Sigmoid colon (tissue), 7 donors: ENCODE results near the gene SYK. TPM values are rescaled to one million over a fixed set of nuclear protein-coding genes. Genes with fewer than 3 reads are reported as not detected.

Experiments used
- DNase-seq: peaks from one replicate; pipeline ENCODE4 v3.0.0-alpha.2; 2019
- H3K27ac ChIP-seq, 4 donors: fragments of 200-600 bp; sonication (generic); one replicate each; pipeline ENCODE4 v1.5.1; 2016 to 2019; ENCODE audit warnings: mild to moderate bottlenecking in 1 of 4
- H3K27me3 ChIP-seq, 3 donors: fragments of 200-600 bp; sonication (generic); one replicate each; pipeline ENCODE4 v1.5.1; 2019; ENCODE audit warnings: mild to moderate bottlenecking in 1 of 3
- H3K36me3 ChIP-seq, 4 donors: fragments of 200-600 bp; sonication (generic); one replicate each; pipeline ENCODE4 v1.5.1; 2016 to 2019
- H3K4me1 ChIP-seq, 4 donors: fragments of 200-600 bp; sonication (generic); one replicate each; pipeline ENCODE4 v1.5.1; 2017 to 2019
- H3K4me3 ChIP-seq, 4 donors: fragments of 200-600 bp; sonication (generic); one replicate each; pipeline ENCODE4 v1.5.1; 2017 to 2019; ENCODE audit warnings: mild to moderate bottlenecking in 2 of 4, moderate library complexity in 1 of 4
- H3K9me3 ChIP-seq, 4 donors: fragments of 200-600 bp in 3 of 4; sonication (generic) in 3 of 4; one replicate each; pipeline versions ENCODE4 v1.5.1 to v1.6.1; 2013 to 2019
- EP300 ChIP-seq, 4 donors: sonication (generic); formaldehyde crosslinking; IDR thresholded peaks; one replicate each; pipeline ENCODE4 v1.6.1; 2017; ENCODE audit warnings: antibody characterized with exemption in 4 of 4
- POLR2A ChIP-seq, 2 donors: fragments of 450-650 bp; IDR thresholded peaks; one replicate each; pipeline ENCODE4 v1.6.1; 2016; ENCODE audit warnings: antibody characterized with exemption in 2 of 2, mild to moderate bottlenecking in 2 of 2, moderate library complexity in 2 of 2
- POLR2AphosphoS5 ChIP-seq, 4 donors: sonication (generic); formaldehyde crosslinking; IDR thresholded peaks; one replicate each; pipeline ENCODE4 v1.6.1; 2017; ENCODE audit warnings: antibody characterized with exemption in 4 of 4
- WGBS, 2 donors: extraction: QIAGEN DNeasy Blood & Tissue Kit; methylation state at CpG; one replicate each; pipeline ENCODE4 v1.1.7; 2013; 5-methylcytosine and 5-hydroxymethylcytosine counted together
- intact Hi-C: fragments of 100-400 bp; cut with DNase I; formaldehyde crosslinking; loops from one replicate; pipeline ENCODE4 v1.15.1; 2023
- polyA plus RNA-seq, 3 donors: library from polyadenylated mRNA; stranded (reverse); fragments of 200-250 nt; gene quantifications; one replicate each; pipeline ENCODE4 v1.2.3, GENCODE V29; 2013
- total RNA-seq, 4 donors: library from RNA; depleted of rRNA; stranded (reverse); fragments of >200 nt; gene quantifications; one replicate each; pipeline ENCODE4 v1.1.0, GENCODE V29; 2016
- TF ChIP-seq, protein P1 (sequence below), 4 experiments: fragments of 450-650 bp in 3 of 4; fragments of 200-600 bp in 1 of 4; IDR thresholded peaks; one replicate each; pipeline ENCODE4 v1.5.1; 2016 to 2019; ENCODE audit warnings: antibody characterized with exemption in 4 of 4, mild to moderate bottlenecking in 3 of 4, moderate library complexity in 2 of 4
- donor health status: healthy with polysubstance abuse.
- donor health status: Bipolar disorder and iron deficiency.
- donor health status: healthy.

SYK gene
- total and polyA plus RNA-seq, 7 donors: 7.8 to 35.8 (median 16.4) TPM

DNA sequence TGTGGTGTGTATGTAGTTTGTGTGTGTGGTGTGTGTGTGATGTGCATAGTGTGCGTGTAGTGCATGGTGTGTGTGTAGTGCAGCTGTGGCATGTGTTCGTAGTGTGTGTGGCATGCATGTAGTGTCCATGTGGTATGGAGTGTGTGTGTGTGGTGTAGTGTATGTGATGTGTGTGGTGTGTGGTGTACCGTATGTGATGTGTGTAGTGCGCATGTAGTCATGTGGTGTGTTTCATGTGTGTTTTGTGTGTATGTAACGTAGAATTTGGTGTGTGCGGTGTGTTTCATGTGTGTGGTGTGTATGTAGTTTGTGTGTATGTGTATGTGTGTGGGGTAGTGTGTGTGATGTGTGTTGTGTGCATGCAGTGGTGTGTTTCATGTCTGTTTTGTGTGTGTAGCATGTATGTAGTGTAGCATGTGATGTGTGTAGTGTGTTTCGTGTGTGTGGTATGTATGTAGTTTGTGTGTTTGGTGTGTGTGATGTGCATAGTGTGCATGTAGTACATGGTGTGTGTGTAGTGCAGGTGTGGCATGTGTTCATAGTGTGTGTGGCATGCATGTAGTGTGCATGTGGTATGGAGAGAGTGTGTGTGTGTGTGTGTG lies 40.7 kb downstream of the SYK start:
- intact Hi-C loops: no loop called here
- H3K36me3 ChIP-seq: no peaks in the 10 kb centered on the region
- no peaks in the 10 kb centered on the region for H3K27me3 ChIP-seq
- no peak for TF ChIP-seq POLR2AphosphoS5 (IDR thresholded peaks at IDR 0.05)
- no peak for TF ChIP-seq EP300 (IDR thresholded peaks at IDR 0.05)
- TF ChIP-seq, protein P1, sequence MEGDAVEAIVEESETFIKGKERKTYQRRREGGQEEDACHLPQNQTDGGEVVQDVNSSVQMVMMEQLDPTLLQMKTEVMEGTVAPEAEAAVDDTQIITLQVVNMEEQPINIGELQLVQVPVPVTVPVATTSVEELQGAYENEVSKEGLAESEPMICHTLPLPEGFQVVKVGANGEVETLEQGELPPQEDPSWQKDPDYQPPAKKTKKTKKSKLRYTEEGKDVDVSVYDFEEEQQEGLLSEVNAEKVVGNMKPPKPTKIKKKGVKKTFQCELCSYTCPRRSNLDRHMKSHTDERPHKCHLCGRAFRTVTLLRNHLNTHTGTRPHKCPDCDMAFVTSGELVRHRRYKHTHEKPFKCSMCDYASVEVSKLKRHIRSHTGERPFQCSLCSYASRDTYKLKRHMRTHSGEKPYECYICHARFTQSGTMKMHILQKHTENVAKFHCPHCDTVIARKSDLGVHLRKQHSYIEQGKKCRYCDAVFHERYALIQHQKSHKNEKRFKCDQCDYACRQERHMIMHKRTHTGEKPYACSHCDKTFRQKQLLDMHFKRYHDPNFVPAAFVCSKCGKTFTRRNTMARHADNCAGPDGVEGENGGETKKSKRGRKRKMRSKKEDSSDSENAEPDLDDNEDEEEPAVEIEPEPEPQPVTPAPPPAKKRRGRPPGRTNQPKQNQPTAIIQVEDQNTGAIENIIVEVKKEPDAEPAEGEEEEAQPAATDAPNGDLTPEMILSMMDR (IDR thresholded peaks at IDR 0.05): no peak
- TF ChIP-seq POLR2A (IDR thresholded peaks at IDR 0.05): no peak
- no peak for DNase-seq
- 90 to 97% methylated on average over 7 of the region's 7 CpGs for WGBS, 2 donors
- no peak overlapping the region for H3K27ac ChIP-seq
- no peaks in the 10 kb centered on the region for H3K4me1 ChIP-seq
- no peak overlapping the region for H3K4me3 ChIP-seq
- H3K9me3 ChIP-seq: no peaks in the 10 kb centered on the region

DNA sequence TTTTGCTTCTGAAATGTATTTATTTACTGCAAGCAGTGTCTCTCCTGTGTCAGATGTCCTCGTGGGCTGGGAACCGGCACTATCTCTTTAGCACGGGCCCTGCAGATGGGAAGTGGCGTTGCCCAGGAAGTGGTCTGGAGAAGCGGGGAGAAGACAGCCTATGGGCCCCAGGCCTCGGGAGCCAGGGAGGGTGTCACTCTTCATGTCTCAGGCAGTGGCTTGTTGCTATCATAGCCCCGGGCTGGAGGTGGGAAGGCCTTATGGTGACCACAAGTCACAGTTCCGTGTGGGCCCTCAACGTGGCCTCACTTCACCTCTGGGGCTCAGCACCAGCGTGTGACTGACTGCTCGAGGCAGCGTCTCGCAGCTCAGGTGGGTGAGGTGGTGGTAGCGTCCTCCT lies 41.4 kb downstream of the SYK start:
- Histone ChIP-seq H3K36me3 (no peaks in the 10 kb centered on the region), H3K27me3 (no peaks in the 10 kb centered on the region), H3K9me3 (no peaks in the 10 kb centered on the region), H3K27ac (no peak overlapping the region), H3K4me1 (no peaks in the 10 kb centered on the region), H3K4me3 (no peak overlapping the region)
- TF ChIP-seq POLR2AphosphoS5 (IDR thresholded peaks at IDR 0.05) (no peak), POLR2A (IDR thresholded peaks at IDR 0.05) (no peak), EP300 (IDR thresholded peaks at IDR 0.05) (no peak)
- TF ChIP-seq, protein P1 (IDR thresholded peaks at IDR 0.05): no peak
- intact Hi-C loops: no loop called here
- DNase-seq: no peak
- 65 to 86% methylated on average over 14 of the region's 14 CpGs for WGBS, 2 donors

DNA sequence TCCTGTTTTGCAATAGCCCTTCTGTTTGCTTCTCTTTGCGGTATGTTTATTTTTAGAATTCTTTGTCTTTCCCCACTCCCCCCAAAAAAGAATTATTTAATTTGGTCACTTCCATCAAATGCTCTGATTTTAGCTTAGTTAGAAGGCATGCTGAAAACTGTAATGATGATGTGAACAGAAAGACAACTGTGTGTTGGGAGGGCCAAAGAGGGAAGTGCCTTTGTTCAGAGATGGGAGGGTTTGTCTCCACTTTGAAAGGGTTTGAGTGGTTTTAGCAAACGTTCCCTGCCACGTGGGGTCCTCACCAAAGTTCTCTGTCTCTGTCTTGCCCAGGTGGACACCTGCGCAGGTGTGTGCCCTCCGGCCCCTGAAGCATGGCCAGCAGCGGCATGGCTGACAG lies 41.9 kb downstream of the SYK start:
- DNase-seq: no peak
- no peak overlapping the region for H3K27ac ChIP-seq
- no peaks in the 10 kb centered on the region for H3K4me1 ChIP-seq
- no peaks in the 10 kb centered on the region for H3K9me3 ChIP-seq
- H3K36me3 ChIP-seq: no peaks in the 10 kb centered on the region
- H3K27me3 ChIP-seq: no peaks in the 10 kb centered on the region
- no peak overlapping the region for H3K4me3 ChIP-seq
- 78 to 85% methylated on average over 6 of the region's 6 CpGs for WGBS, 2 donors
- no peak for TF ChIP-seq POLR2AphosphoS5 (IDR thresholded peaks at IDR 0.05)
- no peak for TF ChIP-seq EP300 (IDR thresholded peaks at IDR 0.05)
- TF ChIP-seq, protein P1 (IDR thresholded peaks at IDR 0.05): no peak
- TF ChIP-seq POLR2A (IDR thresholded peaks at IDR 0.05): no peak
- intact Hi-C loops: no loop called here

DNA sequence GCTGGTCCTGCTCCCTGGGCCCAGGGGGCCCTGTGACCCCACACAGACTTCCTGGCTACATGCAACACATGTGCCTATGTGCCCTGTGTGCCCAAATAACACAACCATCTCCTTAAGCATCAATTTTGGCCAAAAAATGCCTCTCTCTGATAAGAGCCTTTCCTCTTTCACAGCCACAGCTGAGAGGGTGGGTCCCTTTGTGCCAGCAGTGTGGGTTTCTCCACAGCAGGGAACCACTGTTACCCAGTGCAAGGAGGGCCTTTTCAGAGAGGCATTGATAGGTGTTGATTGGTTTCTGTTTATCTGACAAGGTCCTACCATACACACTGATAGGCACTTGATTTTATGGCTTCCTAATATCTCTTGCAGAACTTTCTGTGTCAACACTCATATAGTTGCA lies 42.7 kb downstream of the SYK start:
- no peak for DNase-seq
- no peaks in the 10 kb centered on the region for H3K27me3 ChIP-seq
- H3K4me3 ChIP-seq: no peak overlapping the region
- no peak overlapping the region for H3K27ac ChIP-seq
- no peaks in the 10 kb centered on the region for H3K36me3 ChIP-seq
- TF ChIP-seq, protein P1 (IDR thresholded peaks at IDR 0.05): no peak
- TF ChIP-seq POLR2AphosphoS5 (IDR thresholded peaks at IDR 0.05): no peak
- TF ChIP-seq EP300 (IDR thresholded peaks at IDR 0.05): no peak
- no peak for TF ChIP-seq POLR2A (IDR thresholded peaks at IDR 0.05)
- intact Hi-C loops: no loop called here
- no peaks in the 10 kb centered on the region for H3K9me3 ChIP-seq
- H3K4me1 ChIP-seq: no peaks in the 10 kb centered on the region
